Measurements from ENCODE around the gene FAM186B. TPM values are rescaled to one million over a fixed set of nuclear protein-coding genes. Genes with fewer than 3 reads are reported as not detected.

FAM186B gene
- polyA plus RNA-seq, 2 of the 4 experiments (the other 2 are of a cell fraction): 0.04 to 0.08 TPM

DNA sequence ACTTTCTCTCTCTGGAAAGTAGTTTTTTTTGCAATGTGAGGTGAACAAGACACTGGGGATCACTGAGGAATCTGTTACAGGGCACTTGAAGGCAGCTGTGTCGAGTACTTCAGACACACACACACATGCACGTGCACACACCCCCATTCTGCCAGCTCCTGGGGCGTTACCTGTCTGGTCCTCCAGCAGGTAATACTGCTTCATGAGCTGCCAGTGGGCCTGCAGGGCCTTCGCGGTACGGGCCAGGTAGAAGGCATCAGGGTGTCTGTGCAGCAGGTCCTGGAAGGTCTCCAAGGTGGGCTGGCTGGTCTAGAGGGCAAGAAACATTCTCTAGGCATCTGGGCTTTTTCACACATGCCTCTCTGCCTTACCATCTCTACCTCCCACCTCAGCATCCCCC lies 42.6 kb downstream of the FAM186B start:
- Histone ChIP-seq H3K9me3 (no peaks in the 10 kb centered on the region), H3K4me2 (no peak overlapping the region), H3K4me3 (no peak overlapping the region), H3K4me1 (peaks cover 8% of the 10 kb centered on the region; the same call in 2 of the 3 replicates), H3K27ac (no peak overlapping the region)
- ChIA-PET POLR2A (interaction anchor here (1.2 kb wide), 1 partner anchor 297 kb away, joined by 3 read pairs; no protein-coding TSS in a partner anchor), CTCF (interaction anchor here (1.1 to 7.0 kb wide), 6 partner anchors 9 to 267 kb away, joined by 3 to 49 read pairs (median 19); partner anchors contain the start of gene DNAJC22)
- TF ChIP-seq JUN (IDR thresholded peaks at IDR 0.05): no peak
- TF ChIP-seq, protein P1, sequence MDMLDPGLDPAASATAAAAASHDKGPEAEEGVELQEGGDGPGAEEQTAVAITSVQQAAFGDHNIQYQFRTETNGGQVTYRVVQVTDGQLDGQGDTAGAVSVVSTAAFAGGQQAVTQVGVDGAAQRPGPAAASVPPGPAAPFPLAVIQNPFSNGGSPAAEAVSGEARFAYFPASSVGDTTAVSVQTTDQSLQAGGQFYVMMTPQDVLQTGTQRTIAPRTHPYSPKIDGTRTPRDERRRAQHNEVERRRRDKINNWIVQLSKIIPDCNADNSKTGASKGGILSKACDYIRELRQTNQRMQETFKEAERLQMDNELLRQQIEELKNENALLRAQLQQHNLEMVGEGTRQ (IDR thresholded peaks at IDR 0.05): no peak
- no peak for TF ChIP-seq CTCF (IDR thresholded peaks at IDR 0.05)
- no peak for TF ChIP-seq KDM5A (IDR thresholded peaks at IDR 0.05)
- no peak for TF ChIP-seq TFCP2L1 (CRISPR knock-in tag; IDR thresholded peaks at IDR 0.05)
- TF ChIP-seq HDAC2 (IDR thresholded peaks at IDR 0.05): no peak
- no peak for TF ChIP-seq POLR2AphosphoS2 (conservative IDR thresholded peaks at IDR 0.05; ENCODE audit: low read length)
- TF ChIP-seq JUNB (IDR thresholded peaks at IDR 0.05): no peak
- no peak for TF ChIP-seq TP53 (CRISPR knock-in tag; IDR thresholded peaks at IDR 0.05)
- DNase-seq (ENCODE audit: low read depth in 1 of 2, low spot score in 1 of 2) (no peak), FAIRE-seq (no peak), ATAC-seq (no peak)
- 90% methylated on average over 6 of the region's 6 CpGs for WGBS (ENCODE audit: missing lambda C conversion rate)

DNA sequence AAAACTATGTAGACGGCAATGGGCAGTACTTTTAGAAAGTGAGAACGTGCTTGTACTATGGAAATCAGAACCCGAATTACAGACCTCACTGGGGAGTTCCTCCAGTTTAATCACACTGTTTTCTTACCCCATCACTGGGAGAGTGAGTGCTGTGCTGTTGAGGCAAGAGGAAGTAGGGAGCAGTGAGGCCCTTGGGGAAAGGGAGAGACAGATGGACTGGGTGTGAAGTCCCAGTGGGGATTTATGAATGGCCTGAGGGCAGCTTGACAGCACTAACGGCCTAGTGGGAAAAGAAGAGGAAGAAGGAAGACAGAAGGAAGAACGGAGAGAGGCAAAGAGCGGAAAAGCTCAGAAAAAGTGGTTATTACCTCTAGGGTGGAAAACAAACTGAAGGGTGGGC lies 43.2 kb downstream of the FAM186B start:
- Histone ChIP-seq H3K4me2 (no peak overlapping the region), H3K4me1 (peaks cover 8% of the 10 kb centered on the region; the same call in 2 of the 3 replicates), H3K27ac (no peak overlapping the region), H3K9me3 (no peaks in the 10 kb centered on the region), H3K4me3 (no peak overlapping the region)
- no peak for TF ChIP-seq TFCP2L1 (CRISPR knock-in tag; IDR thresholded peaks at IDR 0.05)
- FAIRE-seq: no peak
- no peak for ATAC-seq
- ChIA-PET POLR2A (interaction anchor here (1.2 kb wide), 1 partner anchor 297 kb away, joined by 3 read pairs; no protein-coding TSS in a partner anchor), CTCF (interaction anchor here (0.9 to 7.0 kb wide), 8 partner anchors 8 to 219 kb away, joined by 3 to 49 read pairs (median 10); partner anchors contain the start of gene DNAJC22)
- 78% methylated on average over 6 of the region's 6 CpGs for WGBS (ENCODE audit: missing lambda C conversion rate)
- DNase-seq (ENCODE audit: low read depth in 1 of 2, low spot score in 1 of 2): no peak

GRCh38 chr12:49560695-49561094 lies 44.7 kb downstream of the FAM186B start:
- CTCF ChIA-PET: interaction anchor here (1.4 to 11.4 kb wide), 7 partner anchors 11 to 272 kb away, joined by 4 to 91 read pairs (median 16); partner anchors contain the start of gene DNAJC22
- ATAC-seq (no peak), DNase-seq (ENCODE audit: low read depth in 1 of 2, low spot score in 1 of 2) (no peak), FAIRE-seq (no peak)
- POLR2A ChIA-PET: interaction anchor here (1.1 kb wide), 1 partner anchor 181 kb away, joined by 3 read pairs; the partner anchor contains the start of gene TMBIM6
- Histone ChIP-seq H3K4me2 (no peak overlapping the region), H3K4me1 (no peaks in the 10 kb centered on the region), H3K9me3 (no peaks in the 10 kb centered on the region), H3K4me3 (no peak overlapping the region), H3K27ac (no peak overlapping the region)
- WGBS (ENCODE audit: missing lambda C conversion rate): 92% methylated on average over 7 of the region's 7 CpGs
- TF ChIP-seq, protein P2, sequence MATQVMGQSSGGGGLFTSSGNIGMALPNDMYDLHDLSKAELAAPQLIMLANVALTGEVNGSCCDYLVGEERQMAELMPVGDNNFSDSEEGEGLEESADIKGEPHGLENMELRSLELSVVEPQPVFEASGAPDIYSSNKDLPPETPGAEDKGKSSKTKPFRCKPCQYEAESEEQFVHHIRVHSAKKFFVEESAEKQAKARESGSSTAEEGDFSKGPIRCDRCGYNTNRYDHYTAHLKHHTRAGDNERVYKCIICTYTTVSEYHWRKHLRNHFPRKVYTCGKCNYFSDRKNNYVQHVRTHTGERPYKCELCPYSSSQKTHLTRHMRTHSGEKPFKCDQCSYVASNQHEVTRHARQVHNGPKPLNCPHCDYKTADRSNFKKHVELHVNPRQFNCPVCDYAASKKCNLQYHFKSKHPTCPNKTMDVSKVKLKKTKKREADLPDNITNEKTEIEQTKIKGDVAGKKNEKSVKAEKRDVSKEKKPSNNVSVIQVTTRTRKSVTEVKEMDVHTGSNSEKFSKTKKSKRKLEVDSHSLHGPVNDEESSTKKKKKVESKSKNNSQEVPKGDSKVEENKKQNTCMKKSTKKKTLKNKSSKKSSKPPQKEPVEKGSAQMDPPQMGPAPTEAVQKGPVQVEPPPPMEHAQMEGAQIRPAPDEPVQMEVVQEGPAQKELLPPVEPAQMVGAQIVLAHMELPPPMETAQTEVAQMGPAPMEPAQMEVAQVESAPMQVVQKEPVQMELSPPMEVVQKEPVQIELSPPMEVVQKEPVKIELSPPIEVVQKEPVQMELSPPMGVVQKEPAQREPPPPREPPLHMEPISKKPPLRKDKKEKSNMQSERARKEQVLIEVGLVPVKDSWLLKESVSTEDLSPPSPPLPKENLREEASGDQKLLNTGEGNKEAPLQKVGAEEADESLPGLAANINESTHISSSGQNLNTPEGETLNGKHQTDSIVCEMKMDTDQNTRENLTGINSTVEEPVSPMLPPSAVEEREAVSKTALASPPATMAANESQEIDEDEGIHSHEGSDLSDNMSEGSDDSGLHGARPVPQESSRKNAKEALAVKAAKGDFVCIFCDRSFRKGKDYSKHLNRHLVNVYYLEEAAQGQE (IDR thresholded peaks at IDR 0.05): no peak
- TF ChIP-seq ZC3H11A (IDR thresholded peaks at IDR 0.05): no peak
- TF ChIP-seq CHD4 (IDR thresholded peaks at IDR 0.05; ENCODE audit: borderline replicate concordance): no peak
- no peak for TF ChIP-seq FOSB (CRISPR knock-in tag; IDR thresholded peaks at IDR 0.05)
- TF ChIP-seq SMC3 (IDR thresholded peaks at IDR 0.05): no peak
- TF ChIP-seq ZFP36 (IDR thresholded peaks at IDR 0.05; ENCODE audit: borderline replicate concordance, partially characterized antibody): no peak
- no peak for TF ChIP-seq RAD21 (conservative IDR thresholded peaks at IDR 0.05 in 1 of 2, IDR thresholded peaks at IDR 0.05 in 1 of 2)
- TF ChIP-seq MAFK (IDR thresholded peaks at IDR 0.05; ENCODE audit: partially characterized antibody): no peak
- TF ChIP-seq HOXA7 (CRISPR knock-in tag; IDR thresholded peaks at IDR 0.05): no peak
- TF ChIP-seq, protein P3, sequence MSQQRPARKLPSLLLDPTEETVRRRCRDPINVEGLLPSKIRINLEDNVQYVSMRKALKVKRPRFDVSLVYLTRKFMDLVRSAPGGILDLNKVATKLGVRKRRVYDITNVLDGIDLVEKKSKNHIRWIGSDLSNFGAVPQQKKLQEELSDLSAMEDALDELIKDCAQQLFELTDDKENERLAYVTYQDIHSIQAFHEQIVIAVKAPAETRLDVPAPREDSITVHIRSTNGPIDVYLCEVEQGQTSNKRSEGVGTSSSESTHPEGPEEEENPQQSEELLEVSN (IDR thresholded peaks at IDR 0.05; ENCODE audit: borderline replicate concordance, low read depth): no peak
- no peak for TF ChIP-seq BHLHE40 (IDR thresholded peaks at IDR 0.05; ENCODE audit: low read depth, low read length)

Measured in A549 (cell line).